NCI-H1092 treated with DMSO at 0.1 percent for 48 hours (cell line): ENCODE measurements around the gene TBC1D22A.
A peak's percentile ranks its signal among the peaks of the same experiment; 100 is the strongest.

Experiments
- DNase-seq: peaks from one replicate; lab custom pipeline; 2025; lab: John Stamatoyannopoulos, UW

Gene TBC1D22A

GRCh38 chr22:47221840-47222615, 459.6 kb downstream of the TBC1D22A start:
- DNase-seq: peak; percentile 1
